Forelimb muscle (tissue), 1 donor: Measurements from ENCODE around the gene ZFYVE19. TPM values are rescaled to one million over a fixed set of nuclear protein-coding genes. Genes with fewer than 3 reads are reported as not detected.

Experiments
- DNase-seq: peaks from one replicate; pipeline ENCODE4 v3.0.0-alpha.2; 2013; ENCODE audit warnings: low read depth
- polyA plus RNA-seq: library from polyadenylated mRNA; unstranded; fragments of 120-200 nt; gene quantifications from one replicate; pipeline ENCODE4 v1.2.1, GENCODE V29; 2013; ENCODE audit not compliant: insufficient read length

Gene ZFYVE19, protein sequence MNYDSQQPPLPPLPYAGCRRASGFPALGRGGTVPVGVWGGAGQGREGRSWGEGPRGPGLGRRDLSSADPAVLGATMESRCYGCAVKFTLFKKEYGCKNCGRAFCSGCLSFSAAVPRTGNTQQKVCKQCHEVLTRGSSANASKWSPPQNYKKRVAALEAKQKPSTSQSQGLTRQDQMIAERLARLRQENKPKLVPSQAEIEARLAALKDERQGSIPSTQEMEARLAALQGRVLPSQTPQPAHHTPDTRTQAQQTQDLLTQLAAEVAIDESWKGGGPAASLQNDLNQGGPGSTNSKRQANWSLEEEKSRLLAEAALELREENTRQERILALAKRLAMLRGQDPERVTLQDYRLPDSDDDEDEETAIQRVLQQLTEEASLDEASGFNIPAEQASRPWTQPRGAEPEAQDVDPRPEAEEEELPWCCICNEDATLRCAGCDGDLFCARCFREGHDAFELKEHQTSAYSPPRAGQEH
- 16.1 TPM for polyA plus RNA-seq

DNA sequence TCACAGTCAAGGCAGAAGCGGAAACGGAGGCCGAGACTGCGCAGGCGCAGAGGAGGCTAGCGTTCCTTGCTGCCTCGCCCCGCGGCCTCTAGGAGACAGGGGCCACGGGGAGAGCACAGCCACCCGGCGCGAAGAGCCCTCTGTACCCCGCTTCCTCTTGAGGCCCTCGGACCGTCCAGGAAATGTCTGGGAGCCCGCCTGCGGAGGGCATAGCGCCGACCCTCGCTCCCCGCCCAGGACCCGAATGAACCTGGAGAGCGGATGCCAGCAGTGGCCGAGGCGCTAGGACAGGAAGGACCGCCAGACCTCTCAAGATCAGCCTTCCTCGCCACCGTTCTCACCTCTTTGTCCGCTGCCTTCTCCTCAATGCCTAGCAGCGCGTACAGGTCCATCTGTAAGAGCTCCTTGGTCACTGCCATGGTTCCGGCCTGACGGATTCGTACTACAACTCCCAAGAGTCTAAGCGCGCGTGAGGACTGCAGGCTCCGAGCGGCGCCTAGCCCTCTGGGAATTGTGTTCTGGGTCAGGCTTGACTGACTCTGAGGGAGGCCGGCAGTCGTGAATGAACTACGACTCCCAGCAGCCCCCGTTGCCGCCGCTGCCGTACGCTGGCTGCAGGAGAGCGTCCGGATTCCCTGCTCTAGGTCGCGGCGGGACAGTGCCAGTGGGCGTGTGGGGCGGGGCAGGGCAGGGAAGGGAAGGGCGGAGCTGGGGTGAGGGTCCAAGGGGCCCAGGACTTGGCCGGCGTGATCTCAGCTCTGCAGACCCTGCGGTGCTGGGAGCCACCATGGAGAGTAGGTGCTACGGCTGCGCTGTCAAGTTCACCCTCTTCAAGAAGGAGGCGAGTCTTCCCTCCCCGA lies at the start of gene ZFYVE19, which contains the start of gene DNAJC17:
Gene ZFYVE19, plus strand, starts transcription at position 62 of the 860 bp plus-strand sequence. Its CDS starts 501 bp downstream, at position 563.
Gene DNAJC17, minus strand, starts transcription at position 446 of the 860 bp plus-strand sequence. Its CDS starts 27 bp downstream, at position 419.
- peak; percentile 98 for DNase-seq

DNA sequence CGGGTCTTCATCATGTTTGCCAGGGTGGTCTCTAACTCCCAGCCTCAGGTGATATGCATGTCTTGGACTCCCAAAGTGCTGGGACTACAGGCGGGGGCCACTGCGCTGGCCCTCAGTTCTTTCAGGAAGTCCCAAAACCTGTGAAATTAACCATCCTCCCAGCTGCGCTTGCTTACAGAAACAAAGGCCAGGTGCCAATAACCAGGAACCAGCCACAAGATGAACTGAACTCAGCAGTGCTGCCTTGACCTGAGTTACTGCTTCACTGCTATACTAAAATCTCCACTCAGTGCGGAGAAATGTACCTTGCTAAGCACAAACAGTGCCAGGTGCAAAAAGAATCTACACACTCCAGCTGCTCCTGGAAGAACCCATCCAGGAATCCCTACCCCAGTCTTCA lies 46.9 kb upstream of the ZFYVE19 start:
- no peak for DNase-seq

DNA sequence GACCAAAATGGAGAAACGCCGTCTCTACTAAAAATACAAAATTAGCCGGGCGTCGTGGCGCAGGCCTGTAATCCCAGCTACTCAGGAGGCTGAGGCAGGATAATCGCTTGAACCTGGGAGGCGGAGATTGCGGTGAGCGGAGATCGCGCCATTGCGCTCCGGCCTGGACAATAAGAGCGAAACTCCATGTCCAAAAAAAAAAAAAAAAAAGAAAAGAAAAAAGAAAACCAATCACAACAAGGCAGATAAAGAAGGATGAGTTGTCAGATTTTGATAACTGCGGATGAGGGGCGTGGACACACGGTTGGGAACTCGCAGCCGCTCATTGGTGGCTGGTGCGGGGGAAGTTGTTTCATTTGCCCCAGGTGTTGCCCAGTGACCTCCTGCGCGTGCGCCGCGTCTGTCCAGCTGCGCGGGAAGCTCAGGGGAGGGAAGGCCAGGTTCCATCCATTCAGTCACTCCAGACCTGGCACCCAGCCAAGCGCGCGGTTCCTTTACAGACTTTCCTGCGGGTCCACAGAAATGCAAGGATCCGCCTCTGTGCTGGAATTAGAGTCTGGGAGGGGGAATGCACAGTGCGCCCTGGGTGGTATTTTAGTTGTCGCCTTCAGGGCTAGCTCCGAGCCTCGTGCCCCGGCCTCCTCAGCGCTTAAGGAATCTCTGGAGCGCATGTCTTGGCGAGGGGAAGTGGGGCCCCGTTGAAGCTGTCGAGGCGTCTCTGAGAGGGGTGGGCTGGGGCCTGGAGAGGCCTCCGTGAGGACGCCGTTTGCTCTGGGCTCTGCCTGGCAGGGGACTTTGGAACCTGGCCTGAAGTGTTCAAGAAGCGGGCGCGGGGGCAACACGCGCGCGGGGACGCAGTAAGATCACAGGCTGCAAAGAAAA lies 43.7 kb upstream of the ZFYVE19 start:
- DNase-seq, result no peak

DNA sequence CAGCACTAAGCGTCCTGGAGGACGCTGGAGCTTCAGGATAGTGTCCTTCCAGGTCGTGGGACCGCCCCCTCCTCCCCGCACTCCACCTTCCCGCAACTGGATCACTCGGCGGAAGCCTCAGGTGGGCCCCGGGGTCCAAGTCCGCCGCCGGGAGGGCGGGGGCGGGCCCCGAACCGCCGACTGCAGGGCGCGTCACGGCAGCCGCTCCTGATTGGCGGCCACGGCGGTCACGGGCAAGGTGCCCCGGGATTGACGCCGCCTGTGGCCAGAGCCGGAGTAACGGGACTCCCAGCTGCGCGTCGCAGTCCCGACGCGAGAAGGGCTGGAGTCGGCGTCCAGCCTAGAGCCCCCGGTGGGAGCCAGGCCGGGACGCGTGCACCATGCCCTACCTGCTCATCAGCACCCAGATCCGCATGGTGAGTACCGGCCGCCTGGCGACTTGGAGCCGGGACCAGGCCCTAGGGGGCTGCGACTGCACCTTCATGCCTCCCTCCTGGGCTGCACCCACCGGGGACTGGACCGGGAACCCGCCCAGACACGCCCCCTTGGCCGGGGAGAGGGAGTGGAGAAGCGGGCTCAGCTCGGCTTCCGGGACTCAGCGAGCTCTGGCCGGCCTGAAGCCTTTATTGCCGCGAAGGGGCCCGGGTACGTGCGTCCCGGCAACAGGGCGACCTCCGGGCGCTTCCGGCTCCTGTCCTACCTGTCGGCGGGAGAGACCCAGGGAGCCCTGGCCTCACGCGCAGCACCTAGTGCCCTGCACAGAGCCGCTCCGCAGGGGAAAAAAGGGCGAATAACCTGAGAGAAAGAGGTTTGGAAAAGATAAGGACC lies 42.9 kb upstream of the ZFYVE19 start, which contains the start of gene GCHFR:
Gene GCHFR, plus strand, starts transcription at position 268 of the 828 bp plus-strand sequence. Its CDS starts 113 bp downstream, at position 381.
- DNase-seq, result no peak

DNA sequence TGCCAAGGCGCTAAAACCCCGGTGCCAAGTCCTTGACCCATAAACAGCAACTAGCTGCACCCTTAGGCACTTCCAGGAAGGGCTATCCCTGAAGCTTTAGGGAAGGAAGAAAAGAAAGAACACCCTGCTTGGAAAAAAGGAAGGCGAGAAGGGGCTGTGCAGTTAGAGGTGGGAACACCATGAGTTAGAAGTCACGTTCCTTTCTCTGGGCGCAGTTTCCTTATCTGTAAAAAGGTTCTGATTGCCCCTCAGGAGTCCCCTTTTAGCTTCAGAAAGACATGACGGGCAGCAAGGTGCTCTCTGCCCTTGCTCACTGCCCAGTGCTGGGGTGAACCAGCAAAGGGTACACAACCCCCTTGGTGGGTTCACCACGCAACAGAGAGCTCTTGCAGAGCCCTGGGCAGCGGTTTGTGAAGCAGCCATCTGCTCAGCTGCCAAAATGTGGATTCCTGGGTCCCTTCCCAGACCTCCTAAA lies 42.2 kb upstream of the ZFYVE19 start:
- DNase-seq, result no peak

DNA sequence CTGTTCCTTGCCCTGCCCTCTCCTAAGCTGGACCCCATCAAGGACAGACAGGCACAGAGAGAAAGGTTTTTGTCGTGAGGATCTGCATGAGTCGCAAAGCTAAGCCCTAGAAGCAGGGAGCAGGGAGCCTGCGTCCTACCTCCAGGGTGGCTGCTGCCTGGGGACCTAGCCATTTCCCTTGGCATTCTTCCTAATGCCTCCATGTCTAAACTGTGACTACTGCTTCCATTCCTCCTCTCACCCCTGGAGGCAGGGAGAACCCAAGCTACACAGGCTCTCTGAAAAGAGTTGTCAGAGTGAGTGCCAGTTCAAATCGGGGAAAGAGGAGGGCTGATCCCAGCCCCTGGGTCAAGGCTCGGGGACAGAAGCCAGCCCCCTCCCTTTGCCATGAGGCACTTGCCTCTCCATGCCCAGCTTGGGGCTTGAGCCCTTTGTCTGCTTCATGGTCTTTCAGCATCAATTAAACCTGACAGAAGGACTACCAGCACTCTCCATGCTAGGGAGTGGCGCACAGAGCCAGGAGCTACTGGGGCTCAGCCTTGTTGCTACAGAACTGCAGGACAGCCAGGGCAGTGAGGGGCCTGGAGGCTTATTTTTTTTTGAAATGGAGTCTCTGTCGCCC lies 40.6 kb upstream of the ZFYVE19 start:
- DNase-seq, result no peak

DNA sequence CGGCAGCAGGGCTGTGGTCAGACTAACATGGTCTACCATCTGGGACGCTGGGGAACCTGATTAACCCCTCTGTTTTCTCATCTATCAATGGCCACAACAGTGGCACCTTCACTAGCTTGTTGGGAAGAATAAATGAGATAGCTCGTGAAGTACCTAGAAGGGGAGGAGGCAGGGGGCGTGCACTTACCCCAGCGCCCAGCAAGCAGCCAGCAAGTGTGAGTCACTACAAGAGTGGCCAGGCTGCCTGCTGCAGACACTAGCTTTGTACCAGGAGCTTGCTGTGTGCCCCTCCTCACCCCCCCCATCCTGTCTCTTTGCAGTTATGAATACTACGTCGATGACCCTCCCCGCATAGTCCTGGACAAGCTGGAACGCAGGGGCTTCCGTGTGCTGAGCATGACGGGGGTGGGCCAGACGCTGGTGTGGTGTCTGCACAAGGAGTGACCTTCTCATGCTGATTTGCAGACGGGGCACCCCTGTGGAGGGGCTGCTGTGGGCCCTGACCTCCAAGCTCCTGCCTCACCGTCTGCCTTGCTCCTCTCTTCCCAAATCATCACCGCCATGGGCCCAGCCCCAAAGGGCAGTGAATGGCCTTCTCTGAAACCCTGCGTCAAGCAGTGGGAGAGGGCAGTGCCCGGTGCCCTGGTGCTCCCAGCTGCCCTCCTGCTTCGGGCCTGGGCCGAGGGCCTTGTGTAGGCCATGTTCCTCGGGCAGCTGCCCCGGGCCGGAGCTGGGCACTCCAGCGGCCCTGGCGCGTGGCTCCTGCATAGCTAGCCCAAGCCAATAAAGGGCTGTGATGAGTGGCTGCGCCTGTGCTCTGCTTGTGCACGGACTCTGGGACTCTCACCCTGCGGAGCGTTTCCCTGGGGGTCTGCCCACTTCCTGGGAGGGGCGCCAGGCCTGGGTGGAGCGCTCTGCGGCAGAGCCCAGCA lies 39.7 kb upstream of the ZFYVE19 start:
- no peak for DNase-seq

DNA sequence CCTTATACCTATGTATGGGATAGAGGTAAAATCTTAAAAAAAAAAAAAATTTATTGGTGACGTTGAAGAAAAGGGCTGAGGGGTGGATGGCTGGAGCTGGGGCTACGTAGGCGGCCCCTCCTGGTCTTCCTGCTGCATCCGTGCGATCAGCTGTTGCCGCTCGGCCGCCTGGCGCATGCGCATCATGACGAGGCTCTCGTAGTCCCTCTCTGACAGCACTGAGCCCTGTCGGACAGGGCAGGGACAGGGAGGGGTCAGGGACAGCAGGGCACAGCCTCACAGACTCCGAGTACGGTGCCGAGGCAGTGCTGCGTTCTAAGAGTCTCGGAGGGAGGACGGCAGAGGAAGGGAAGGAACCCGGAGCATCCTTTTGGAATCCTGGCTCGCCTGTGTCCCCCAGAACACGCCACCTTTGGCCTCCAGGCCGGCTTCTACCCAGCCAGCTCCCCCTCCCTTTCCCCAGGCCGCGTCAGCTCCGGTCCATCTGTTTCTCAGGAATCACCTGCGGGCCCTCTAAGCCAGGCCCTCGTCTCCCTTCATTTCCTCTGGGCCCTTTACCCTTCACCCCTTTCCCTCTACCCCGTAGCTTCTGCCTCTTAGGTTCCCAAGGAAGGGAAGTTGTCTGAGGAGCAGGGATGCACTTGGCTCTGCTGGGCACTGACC lies 38.9 kb upstream of the ZFYVE19 start:
- DNase-seq, result no peak

DNA sequence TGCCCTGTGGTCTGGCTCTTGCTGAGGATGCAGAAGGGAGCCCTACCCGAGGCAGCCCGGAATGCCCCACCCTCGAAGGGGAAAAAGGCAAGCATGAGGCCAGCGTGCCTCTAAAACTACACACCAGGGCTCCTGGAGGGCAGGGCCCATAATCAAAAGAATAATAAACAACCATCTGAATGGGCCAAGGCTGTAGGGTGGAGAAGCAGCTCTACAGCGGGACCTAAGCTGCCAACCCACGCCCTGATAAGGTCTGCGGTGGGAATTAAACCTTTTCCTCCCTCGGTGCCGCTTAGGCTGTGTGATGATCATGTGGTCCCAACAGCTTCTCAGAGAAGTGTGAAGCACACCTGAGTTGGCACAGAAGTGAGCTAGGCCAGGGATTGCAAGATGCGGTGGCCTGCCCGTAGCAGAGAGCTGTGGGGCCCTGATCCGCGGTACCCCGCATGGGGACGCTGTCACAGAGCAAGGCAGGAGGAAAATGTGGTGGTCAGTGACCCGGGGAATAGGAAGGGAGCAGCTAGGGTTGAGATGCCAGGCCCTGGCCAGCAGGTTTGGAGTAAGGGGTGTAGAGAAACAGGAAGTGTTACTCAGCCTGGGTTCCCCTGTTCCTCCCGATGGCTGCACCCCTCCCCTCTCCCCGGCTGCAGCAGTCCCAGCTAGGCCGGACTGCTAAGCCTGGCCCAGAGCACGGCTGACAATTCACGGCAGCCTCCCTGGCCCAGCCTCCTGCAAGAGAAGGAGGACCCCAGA lies 38.2 kb upstream of the ZFYVE19 start:
- no peak for DNase-seq

DNA sequence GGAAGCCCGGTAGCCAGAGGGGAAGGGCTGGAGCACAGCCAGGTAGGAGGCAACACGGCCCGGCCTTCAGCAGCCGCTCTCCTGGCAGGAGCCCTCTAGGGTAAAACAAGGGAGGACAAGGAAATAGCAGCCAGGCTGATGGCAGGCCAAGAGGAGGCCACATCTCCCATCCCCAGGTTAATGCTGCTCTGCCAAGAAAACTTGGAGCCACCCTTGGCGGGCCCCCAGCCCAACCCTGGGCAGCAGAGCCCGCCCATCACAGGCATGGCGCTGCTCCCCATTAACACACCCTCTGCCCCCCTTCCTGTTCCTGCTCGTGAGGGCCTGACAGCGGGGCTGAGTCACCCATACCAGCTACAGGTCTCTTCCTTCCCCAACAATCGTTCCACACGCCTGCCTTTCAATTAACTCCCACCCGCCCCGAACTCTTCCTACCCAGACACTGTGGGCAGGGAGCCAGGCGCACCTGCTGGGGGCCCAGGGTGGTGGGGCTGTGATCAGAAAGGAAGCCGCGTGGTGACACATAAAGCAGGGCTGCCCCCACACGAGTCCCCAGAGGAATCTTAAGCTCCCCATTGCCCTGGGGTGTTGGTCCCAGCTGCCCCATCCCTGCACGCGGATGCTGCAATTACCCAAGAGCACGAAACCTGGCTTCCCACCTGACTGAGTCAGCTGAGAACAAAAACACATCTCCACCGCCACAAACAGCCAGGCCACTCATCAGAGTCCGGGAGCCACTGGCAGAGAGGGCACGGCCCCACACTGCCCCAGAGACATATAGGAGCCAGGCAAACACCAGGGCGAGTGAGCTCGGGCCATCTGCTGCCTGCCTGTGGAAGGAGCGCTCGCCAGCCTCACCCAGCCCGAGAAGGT lies 37.4 kb upstream of the ZFYVE19 start, which contains the start of gene C15orf62:
Gene C15orf62, plus strand, starts transcription at position 707 of the 873 bp plus-strand sequence. CDS start 516 bp downstream, outside the sequence.
- no peak for DNase-seq

DNA sequence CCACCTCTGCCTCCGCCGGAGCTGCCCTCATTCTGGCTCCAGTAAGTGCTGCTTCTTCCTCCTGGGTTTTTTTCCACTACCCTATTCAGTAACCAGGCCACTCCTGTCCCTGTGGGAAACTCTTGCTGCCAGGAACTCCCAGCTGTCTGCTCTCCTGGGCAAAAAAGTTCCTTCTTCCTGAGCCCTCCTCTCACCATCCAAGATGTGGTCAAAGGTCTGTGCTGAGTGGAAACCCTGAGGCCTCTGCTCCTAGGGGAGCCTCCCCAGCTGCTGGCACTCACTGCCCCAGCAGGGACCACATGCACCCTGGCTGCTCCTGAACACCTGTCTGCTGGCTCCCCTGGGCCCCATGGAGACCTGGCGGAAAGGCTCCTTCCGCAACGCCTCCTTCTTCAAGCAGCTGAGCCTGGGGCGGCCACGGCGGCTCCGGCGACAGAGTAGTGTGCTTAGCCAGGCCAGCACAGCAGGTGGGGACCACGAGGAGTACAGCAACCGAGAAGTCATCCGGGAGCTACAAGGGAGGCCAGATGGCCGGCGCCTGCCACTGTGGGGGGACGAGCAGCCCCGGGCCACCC lies 36.7 kb upstream of the ZFYVE19 start:
- DNase-seq, result no peak

DNA sequence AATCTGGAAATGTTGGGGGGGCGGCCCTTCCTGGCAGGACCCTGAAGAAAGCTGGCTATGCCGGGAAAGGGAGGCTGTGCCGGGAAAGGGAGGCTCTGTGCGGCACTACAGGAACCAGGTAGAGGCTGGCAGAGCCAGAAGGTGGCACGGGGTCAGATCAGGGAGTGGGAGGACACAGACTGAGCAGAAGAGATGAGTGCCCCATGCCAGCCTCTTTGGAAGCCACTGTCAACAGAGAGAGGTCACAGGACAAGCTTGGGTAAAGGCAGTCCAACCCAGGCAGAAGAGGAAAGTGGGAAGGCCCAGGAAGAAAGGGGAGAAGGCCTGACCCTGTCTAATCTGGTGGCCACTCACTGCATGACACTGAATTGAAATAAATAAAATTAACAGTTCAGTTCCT lies 35.6 kb upstream of the ZFYVE19 start:
- no peak for DNase-seq

DNA sequence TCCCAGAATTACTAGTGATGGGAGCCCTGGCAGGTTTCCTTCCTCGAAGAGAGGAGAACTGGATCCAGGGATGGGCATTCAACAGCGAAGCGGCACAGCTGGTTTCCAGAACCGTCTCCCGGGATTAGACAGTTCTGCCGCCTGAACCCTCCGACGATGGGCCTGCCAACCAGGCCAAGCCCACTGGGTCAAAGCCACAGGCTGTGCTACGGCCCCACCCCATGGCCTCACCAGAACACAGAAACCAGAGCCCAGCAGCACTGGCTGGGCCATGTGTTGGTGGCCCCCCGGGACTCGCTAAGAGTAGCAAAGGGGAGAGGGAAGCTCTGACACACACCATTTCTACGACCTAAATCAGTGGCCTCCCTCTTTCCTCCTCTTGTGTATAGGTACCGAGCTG lies 34.9 kb upstream of the ZFYVE19 start:
- DNase-seq, result no peak

DNA sequence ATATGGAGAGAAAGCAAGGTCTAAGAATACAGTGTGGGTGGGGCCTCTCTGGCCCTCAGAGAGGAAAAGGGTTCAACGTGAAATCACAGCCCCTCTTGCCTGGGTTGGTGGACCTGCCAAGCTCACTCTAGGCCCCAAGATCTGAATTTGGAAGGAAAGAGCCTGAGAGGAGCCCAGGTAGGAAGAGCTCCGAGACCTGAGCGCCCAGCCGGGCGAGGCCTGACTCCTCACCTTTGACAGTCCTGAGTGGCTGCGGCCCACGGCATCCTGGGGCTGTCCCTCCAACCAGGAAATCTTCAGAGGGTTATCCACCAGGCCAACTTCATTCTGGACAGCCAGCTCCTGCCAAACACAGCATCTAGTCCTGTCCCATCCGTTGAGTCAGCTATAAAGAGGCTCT lies 33.4 kb upstream of the ZFYVE19 start:
- DNase-seq, result no peak

DNA sequence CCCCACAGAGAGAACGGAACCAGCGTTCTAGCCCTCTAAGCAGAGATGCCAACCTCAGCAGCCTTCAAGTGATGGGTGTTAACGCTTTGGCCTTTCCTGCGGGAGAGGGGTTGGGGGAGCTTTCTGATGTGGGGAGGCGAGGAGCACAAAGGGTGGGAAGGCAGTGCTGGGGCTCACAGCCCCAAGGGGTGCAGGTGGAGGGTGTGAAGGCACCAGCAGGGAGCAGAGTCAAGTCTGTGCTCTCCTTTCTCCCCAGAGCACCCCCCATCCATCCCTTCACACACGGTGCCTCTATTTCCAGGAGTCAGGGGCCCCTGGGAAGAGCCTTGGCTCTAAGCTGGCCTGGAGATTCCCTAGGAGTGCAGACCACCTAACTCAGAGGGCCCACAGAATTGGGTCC lies 33.0 kb upstream of the ZFYVE19 start:
- DNase-seq, result no peak

DNA sequence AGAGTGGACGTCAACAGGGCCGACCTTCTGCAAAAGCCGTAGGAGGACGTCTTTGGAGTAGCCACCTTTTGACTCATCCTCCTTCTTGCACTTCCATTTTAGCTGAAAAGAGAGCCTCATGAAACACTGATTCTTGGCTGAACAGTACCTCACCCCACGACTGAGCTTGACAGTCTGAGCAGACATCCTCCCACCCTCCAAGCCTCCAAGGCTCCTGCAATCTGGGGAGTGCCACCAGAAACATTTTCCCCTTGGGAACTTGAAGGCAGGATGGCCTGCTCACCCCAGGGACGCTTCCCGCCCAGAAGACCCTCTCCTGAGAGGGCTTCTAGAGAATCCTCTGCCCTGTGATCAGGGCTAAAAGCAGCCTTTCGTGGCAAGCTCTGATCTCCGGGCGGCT lies 31.9 kb upstream of the ZFYVE19 start:
- DNase-seq, result no peak
